HG02981 (cell line): ENCODE measurements around the gene DNAJA1.

Source experiments
- ATAC-seq: cut with Tn5 transposase; IDR thresholded peaks from one replicate; pipeline ENCODE4 v1.9.1; 2021; ENCODE audit warnings: mild to moderate bottlenecking, moderate library complexity; ENCODE audit not compliant: unreplicated experiment

DNAJA1 gene

GRCh38 chr9:33025572-33026342 lies 684 bp downstream of the DNAJA1 start:
- ATAC-seq = peak; percentile 23

GRCh38 chr9:33029231-33029786 lies 4.2 kb downstream of the DNAJA1 start:
- ATAC-seq = no peak

- no peak for ATAC-seq
Measured at GRCh38 chr9:33030285-33030684, 5.2 kb downstream of the DNAJA1 start.

GRCh38 chr9:33032292-33032691 lies 7.2 kb downstream of the DNAJA1 start:
- no peak for ATAC-seq

GRCh38 chr9:33032865-33033264 lies 7.8 kb downstream of the DNAJA1 start:
- no peak for ATAC-seq

GRCh38 chr9:33040792-33041431 lies 15.8 kb downstream of the DNAJA1 start:
- ATAC-seq = no peak

- ATAC-seq = no peak
Measured at GRCh38 chr9:33041432-33042188, 16.5 kb downstream of the DNAJA1 start.

- ATAC-seq = no peak
Measured at GRCh38 chr9:33042473-33042872, 17.4 kb downstream of the DNAJA1 start.

- no peak for ATAC-seq
Measured at GRCh38 chr9:33043671-33044070, 18.6 kb downstream of the DNAJA1 start.

- peak; percentile 79 for ATAC-seq
Measured at GRCh38 chr9:33044162-33044673, 19.1 kb downstream of the DNAJA1 start.

- no peak for ATAC-seq
Measured at GRCh38 chr9:33044677-33045282, 19.7 kb downstream of the DNAJA1 start.

GRCh38 chr9:33046061-33046460 lies 21.0 kb downstream of the DNAJA1 start:
- no peak for ATAC-seq

GRCh38 chr9:33048054-33048465 lies 23.0 kb downstream of the DNAJA1 start:
- no peak for ATAC-seq

GRCh38 chr9:33049680-33050361 lies 24.7 kb downstream of the DNAJA1 start:
- peak; percentile 73 for ATAC-seq

GRCh38 chr9:33051144-33051543 lies 26.1 kb downstream of the DNAJA1 start:
- no peak for ATAC-seq

- ATAC-seq = peak; percentile 67
Measured at GRCh38 chr9:33065157-33066076, 40.3 kb downstream of the DNAJA1 start.

- ATAC-seq = no peak
Measured at GRCh38 chr9:33068991-33069390, 43.9 kb downstream of the DNAJA1 start.

- peak; percentile 99 for ATAC-seq
Measured at GRCh38 chr9:33076046-33077004, 51.3 kb downstream of the DNAJA1 start, which contains the start of gene SMU1. TSS of gene SMU1 (minus strand) at chr9:33076674. CDS start at chr9:33076608, 66 bp downstream.
